HG03135 (cell line): ENCODE results near the gene SELENOO.

Experiments used
- ATAC-seq: cut with Tn5 transposase; IDR thresholded peaks from one replicate; pipeline ENCODE4 v1.9.1; 2021; ENCODE audit warnings: mild to moderate bottlenecking, moderate library complexity; ENCODE audit not compliant: unreplicated experiment

Gene SELENOO

GRCh38 chr22:50252082-50253045 lies 51.6 kb downstream of the SELENOO start:
- no peak for ATAC-seq

DNA sequence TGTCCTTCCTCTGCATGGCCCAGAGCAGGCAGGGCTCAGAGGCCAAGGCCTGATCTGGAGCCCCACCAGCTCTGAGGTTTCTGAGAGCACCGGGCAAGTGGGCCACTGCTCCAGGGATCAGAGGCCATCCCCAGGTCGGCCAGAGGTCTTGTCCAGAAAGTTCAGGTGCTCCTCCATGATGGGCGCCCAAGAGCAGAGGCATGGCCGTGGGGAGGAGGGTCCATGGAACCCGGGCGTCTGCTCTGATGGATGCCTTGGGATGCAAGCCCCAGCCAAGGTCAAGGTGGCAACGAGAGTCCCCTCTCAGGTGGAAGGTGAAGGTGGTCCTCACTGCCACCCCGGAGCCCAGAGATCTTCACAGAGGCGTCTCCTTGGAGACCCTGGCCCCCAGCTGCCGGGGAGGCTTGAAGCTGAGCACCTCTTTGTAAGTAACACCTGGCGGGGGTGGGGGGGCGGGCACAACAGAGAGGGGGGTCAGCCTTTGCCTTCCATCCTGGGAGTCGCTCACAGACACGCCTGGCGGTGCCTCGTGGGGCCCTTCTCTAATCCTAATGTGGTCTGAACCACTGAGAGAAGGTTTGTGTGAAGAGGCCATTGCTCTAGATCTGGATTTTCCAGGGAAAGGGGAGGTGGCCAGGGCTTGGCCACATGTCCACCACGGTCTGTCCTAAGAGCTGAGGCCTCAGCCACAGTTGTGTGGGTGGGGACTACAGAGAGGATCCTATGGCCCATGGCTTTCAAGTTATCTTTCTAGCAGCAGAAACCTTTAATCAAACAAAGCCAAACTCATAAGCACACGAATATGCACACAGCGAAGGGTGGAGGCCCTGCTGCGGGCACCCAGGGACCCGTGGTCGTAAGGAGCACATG lies 52.5 kb downstream of the SELENOO start:
- no peak for ATAC-seq

GRCh38 chr22:50253941-50254340 lies 53.1 kb downstream of the SELENOO start:
- ATAC-seq: no peak

DNA sequence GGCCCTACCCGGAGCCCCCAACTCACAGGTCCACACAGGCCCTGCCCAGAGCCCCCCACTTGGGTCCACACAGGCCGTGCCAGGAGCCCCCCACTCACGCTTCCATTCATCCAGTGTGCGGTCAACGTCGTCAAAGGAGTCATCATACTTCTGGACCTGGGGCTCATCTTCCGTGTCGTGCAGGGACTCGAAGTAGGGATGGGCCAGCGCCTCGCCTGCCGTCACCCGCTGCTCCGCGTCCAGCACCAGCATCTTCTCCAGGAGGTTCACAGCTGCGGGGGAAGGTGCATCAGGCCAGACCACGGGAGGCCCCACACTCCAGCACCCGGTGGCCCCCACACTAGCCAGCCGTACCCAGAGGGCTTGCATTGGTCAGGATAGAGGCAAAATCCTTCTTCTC lies 54.3 kb downstream of the SELENOO start:
- no peak for ATAC-seq

GRCh38 chr22:50255607-50256006 lies 54.8 kb downstream of the SELENOO start:
- no peak for ATAC-seq

DNA sequence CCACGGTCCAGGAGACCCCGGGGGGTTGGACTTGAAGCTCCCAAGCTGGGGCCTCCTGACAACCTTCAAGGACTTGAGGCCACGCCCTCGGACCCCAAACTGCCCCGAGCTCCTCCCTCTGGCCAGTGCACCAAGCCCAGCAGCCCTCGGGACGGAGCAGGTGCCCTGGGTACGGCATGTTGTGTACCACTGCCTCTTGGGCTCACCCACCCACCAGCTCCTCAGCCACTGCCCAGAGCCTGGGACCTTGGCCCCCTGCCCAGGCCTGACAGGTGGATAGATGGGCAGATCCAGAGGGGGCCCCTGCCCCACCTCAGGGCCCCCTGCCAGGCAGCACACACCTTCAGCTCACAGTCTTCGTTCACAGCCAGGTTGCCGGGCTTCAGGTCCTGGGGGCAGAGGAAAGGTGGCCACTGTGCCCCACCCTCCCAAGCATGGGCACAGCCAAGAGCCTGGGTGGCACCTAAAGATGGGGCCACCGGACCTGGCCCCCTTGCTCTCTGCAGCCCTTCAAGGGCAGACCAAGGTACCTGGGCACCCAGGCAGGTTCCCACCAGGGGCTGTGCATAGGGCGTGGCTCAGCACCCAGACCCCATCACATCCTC lies 55.5 kb downstream of the SELENOO start:
- ATAC-seq: no peak

- no peak for ATAC-seq
These were observed 56.2 kb downstream of the SELENOO start for GRCh38 chr22:50257041-50257440.

- no peak for ATAC-seq
These were observed 56.9 kb downstream of the SELENOO start for GRCh38 chr22:50257451-50258360.

DNA sequence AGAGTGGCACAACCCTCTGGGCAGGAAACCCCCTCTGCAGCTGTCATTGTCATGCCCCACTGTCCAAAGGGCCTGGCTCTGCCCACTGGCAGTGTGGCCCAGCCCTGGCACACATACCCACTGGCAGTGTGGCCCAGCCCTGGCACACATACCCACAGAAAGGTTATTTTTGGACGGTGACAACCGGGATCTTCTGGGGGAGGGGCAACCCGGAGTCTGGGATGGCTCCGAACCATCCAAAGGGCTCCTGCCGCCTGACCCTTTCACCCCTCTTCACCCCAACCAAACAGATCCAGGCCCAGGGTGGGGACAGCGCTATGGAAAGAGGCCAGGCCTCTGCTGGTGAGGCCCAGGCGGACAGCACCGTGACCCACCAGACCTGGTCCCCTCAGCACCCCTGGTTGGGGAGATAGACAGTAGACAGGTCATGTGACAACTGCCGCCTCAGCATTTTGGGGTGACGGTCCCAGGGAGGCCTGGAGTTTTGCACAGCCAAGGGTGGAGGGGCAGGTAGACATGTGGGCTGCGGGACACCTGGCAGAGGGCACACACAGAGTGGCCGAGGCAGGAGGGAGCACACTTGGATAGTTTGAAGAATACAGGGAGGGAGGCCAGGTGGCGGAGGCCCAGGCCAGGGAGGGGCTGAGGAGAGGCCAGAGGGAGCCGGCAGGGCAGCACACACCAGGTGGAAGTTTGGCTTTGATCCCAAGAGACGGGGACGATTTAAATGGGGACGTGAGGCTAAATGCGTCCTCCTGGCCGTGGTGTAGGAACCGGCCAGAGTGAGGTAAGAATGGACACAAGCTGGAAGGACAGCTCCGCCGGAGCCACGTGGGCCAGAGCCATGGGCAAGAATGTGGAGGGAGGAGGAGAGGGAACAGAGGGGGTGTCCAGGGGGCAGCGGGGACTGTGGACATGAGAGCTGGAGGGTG lies 57.8 kb downstream of the SELENOO start:
- no peak for ATAC-seq

DNA sequence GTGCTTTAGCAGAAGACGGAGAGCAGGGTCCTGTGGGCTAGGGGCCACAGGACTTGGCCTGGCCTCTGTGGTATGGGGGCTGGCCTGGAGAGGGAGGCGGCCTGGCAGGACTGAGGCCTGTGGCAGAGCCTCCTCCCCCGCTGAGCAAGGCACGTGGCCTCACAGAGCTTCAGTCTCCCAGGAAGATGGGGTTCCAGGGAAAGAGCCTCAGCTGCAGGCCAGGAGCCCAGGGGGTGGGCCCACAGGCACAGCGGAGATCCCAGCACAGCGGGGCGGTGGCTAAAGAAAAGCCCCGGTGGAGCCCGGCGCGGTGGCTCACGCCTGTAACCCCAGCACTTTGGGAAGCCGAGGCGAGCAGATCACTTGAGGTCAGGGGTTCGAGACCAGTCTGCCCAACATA lies 58.5 kb downstream of the SELENOO start:
- no peak for ATAC-seq

DNA sequence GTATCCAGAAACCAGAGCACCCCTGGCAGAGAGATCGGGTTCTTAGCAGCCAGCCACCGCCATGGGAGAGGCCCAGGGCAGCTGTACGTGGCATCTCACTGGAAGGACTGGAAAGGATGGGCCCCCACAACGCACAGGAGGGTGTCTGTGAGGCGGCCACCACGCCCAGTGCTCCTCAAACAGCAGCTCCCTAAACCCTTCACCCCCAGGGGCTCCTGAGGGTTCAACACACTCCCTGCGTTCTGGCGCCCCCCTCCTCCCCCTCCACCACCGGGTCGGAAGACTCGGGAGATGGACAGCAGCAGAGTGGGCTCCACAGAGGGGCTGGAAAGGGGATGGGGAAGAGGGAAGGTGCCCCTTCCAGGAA lies 59.6 kb downstream of the SELENOO start:
- no peak for ATAC-seq

DNA sequence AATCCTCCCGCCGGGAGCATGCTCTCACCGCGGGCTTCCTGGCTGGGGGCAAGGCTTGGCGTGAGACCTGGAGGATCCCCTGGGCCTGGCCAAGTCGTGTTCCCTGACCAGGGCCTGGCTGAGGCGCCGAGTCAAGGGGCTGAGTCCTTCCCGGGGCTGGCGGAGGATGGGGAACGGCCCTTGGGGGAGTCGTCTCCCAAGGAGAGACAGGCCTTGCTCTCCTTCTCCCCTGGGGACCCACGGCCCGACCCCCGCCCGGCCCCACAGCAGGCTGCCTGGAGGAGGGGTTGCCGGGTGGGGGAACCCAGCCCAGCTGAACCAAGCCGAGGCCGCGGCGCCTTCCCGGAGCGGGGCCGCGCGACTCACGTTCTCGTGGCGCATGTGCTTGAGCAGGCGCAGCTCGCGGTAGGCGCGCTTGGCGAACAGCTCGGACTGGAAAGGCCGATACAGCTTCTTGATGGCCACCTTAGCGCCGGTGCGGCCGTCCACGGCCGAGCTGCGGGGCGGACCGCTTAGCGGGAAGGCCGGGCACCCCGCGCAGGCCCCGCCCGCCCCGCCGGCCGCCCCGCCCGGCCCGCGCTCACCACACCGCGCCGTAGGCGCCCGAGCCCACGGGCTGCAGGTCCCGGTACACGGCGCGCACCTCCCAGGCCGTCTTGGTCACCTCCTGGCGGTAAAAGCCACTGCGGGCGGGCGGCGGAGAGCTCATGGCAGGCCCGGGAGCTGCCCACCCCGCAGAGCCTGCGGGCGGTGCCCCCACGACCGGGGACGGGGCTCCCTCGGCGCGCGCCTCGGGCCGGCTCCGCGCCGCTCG lies 60.2 kb downstream of the SELENOO start:
- ATAC-seq: no peak

DNA sequence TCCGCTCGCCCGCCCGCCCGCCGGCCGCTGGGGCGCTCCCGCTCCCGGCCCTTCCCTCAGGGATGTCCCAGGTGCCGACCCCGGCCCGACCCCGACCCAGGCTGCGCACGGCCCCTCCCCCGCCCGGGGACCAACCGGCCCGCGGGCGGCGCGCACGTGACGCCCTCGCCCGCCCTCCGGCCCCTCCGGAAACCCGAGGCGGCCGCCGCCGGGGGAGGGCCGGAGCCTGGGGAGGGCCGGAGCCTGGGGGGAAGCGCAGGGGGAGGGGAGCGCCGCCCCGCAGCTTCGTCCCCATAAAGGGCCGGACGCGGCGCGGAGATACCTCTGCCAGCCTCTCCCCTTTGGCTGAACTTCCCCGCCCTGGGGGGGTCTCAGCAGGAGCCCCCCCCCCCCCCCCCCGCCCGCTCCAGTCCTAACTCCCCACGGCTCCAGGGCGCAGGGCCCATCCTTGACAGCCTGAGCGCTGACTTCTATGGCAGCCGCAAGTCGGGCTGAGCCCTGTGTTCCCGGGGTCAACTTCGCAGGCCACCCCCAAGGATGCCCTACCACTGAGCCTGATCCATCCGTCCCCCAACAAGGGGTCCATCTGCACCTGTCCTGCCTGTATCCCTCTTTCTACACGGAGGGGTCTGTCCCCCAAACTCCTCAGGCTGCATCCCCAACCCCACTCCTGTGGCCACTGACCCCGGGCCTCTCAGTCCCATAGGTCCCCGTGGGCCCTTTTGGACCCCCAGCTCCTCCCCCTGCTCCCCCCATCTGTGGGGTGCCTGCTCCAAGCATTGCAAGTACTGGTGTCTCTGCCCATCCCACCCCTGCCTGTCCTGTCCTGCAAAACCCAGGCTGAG lies 61.0 kb downstream of the SELENOO start, which contains the start of gene MAPK12:
Gene MAPK12 (minus strand): TSS at position 69 of the 845 bp plus-strand sequence. CDS start 174 bp downstream, outside the sequence.
- ATAC-seq: no peak

DNA sequence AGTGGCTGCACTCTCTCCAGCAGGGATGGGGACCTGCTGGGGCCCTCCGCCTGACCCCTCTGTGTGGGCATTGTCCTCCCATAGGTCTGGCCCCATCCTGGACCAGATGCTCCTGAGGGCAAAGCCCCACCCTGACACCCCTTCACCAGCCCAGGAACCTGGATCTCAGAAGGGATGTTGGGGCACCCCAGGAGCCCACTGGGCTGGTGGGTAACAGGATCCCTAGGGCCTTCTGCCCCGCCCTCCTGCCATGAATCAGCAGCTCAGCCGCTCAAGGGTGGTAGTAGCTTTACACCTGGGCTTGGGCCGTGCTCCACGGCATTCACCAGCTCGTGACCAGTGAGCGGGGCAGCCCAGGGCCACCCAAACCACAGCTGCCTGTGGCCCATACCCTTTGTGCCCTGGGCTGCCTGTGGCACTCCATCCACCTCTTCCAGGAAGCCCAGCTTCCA lies 61.7 kb downstream of the SELENOO start:
- no peak for ATAC-seq

DNA sequence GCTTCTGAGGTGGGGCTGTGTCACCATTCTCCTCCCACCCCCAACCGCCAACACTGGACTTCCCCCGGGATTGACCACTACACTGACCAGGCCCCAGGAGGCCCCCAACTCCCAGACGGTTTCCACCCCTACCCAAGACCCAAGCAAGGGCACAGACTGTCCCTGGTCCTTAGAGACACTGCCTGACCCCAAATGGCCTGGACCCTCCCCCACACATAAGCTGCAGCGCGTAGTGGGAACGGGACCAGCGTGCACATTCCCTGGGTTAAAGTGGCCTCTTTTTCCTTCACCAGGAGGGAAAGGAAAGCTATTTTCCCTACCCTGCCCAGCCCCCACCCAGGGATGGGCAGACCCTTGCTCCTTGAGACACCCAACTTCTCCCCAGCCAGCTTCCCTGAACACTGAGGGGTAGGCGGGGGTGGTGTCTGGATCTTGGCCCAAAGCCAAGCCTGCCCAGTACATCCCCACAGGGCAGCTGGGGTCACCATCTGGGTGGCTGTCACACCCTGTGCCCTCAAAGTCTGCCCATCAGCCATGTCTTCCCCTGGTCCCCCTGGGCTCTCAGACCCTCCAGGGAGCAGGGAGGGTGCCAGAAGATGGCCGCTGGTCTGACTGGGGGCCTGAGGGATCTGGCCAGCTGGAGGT lies 62.3 kb downstream of the SELENOO start:
- no peak for ATAC-seq

DNA sequence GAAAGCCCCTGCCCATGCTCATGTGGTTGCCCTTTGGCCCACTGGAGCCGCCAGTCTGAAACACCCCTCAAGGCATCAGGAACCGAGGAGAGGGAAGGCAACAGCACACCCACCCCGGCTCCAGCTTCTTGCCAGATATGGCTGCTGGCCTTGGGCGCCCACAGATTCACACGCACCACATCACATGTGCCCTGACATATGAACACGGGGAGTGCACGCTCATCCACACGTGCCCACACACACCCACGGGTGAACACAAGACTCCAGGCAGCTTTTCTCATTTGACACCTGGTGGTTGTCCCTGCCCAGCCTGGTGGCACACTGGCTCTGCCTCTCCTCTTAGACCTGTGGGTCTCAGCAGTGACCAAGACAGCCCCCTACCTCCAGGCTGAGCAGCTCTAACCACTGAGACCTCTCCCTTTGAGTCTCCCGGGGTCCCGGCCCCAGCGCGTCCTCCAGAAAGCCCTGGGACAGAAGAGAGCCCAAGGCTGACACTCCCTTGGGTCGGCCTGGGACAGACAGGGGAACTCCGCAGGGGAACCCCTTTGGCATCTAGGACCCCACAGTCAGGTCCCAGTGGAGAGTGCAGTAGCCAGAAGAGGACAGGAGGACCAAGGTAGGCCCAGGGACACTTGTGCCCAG lies 63.4 kb downstream of the SELENOO start:
- no peak for ATAC-seq
